GM13977 (cell line): ENCODE measurements around the gene GINS2.

ENCODE experiments used
- DNase-seq: peaks from one replicate; pipeline ENCODE4 v3.0.0; 2012; ENCODE audit warnings: low spot score
- in situ Hi-C: fragments of 300-500 bp; cut with MboI; formaldehyde crosslinking; loops from one replicate; pipeline ENCODE4 v1.12.0; 2022; ENCODE audit warnings: low sequenced_read_pairs, low pct_unique_long_range_greater_than_20kb, mixed read lengths, inconsistent platforms; ENCODE audit not compliant: unreplicated experiment
- TF ChIP-seq, protein P1 (sequence below): IDR thresholded peaks from 2 replicates; pipeline ENCODE4 v1.5.1; 2012; ENCODE audit warnings: mild to moderate bottlenecking, control low read depth; ENCODE audit not compliant: insufficient read depth; ENCODE audit errors: extremely low read depth, missing control alignments

GINS2 gene

DNA sequence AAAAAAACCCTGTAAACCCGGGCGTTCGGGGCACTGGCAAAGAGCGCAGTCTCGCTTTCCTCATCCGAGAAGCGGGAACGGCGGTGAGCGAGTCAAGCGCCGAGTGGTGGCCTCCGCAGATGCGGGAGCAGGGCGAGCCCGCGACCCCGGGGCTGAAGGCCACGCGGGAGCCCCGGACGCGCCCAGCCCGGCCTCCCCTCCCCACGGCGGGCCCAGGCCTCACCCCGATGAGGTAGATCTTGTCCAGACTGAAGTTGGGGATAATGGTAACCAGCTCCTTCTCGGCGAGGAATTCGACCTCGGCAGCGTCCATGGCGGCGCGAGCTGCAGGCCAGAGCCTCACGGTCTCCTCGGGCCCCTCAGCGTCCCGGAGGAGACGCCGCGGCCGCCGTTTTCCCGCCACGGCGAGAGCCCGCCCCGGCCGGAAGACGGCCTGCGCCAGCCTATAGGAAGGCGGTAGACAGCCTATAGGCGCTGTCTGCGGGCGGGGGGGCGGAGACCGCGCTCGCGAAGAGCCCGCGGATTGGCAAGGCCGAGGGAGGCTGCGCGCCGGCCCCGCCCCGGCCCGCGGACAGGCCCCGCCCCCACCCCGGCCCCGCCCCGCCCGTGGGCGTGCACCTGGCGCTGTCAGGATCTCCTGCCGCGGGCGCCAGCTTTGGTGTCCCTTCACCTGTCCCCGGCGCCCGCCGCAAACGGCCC, at the start of gene GINS2:
GINS2 (minus strand) TSS at position 369 of the 699 bp plus-strand sequence; CDS start at position 313, 56 bp downstream.
- DNase-seq: peak; percentile 100
- TF ChIP-seq, protein P1, sequence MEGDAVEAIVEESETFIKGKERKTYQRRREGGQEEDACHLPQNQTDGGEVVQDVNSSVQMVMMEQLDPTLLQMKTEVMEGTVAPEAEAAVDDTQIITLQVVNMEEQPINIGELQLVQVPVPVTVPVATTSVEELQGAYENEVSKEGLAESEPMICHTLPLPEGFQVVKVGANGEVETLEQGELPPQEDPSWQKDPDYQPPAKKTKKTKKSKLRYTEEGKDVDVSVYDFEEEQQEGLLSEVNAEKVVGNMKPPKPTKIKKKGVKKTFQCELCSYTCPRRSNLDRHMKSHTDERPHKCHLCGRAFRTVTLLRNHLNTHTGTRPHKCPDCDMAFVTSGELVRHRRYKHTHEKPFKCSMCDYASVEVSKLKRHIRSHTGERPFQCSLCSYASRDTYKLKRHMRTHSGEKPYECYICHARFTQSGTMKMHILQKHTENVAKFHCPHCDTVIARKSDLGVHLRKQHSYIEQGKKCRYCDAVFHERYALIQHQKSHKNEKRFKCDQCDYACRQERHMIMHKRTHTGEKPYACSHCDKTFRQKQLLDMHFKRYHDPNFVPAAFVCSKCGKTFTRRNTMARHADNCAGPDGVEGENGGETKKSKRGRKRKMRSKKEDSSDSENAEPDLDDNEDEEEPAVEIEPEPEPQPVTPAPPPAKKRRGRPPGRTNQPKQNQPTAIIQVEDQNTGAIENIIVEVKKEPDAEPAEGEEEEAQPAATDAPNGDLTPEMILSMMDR: no peak
- in situ Hi-C loops: no loop called here

DNA sequence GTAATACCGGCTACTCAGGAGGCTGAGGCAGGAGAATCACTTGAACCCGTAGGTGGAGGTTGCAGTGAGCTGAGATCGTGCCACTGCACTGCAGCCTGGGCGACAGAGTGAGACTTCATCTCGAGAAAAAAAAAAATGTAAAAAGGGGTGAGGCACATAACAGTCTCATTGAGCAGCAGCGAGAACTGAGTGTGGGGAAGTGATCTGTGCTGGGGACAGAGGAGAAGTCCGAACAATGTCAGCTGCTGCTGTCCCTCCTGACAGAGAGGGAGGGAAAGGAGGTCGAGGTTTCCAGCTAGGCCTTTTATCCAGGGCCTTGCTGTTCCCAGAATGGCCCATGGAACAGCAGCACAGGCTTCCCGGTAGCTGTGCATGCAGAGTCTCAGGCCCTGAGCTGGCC, 48.2 kb upstream of the GINS2 start:
- DNase-seq: no peak
- in situ Hi-C loops: no loop called here
- TF ChIP-seq, protein P1: no peak

DNA sequence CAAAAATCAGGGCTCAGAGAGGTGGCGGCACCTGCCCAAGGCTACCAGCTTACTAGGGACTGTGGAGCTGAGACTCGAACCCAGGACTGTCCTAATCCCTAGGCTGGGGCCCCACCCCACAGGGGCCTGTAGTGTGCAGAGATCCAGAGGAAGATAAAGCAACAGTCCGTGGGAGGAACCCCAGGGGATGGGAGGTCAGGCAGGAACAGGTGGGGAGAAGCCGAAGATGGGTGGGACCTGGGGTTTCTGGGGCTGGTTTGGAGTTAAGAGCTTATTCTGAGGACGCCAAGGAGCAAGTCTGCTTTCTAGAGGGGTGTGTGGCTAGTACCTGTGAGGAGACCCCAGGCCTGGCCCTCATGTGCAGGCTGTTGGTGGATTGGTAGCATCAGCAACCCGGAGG, 47.2 kb upstream of the GINS2 start:
- TF ChIP-seq, protein P1: no peak
- DNase-seq: no peak
- in situ Hi-C loops: no loop called here

DNA sequence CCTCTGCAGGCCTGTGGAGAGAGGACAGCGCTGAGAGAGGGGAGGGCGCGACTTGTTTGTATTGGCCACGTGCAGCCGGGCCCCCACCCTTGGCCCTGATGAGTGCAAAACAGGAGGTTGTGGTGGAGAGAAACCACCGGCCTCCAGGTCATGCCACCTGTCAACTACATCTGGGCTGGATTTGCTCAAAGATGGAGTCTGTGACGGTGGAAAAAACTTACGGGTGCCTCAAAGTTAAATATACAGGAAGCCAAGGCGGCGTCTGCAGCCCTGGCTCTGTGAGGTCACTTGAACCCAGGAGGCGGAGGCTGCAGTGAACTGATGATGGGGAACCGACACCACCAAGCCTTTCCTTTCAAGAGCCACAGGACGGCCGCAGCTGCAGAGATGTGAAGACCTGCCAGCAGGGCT, 46.5 kb upstream of the GINS2 start:
- TF ChIP-seq, protein P1: no peak
- peak; percentile 77 for DNase-seq
- in situ Hi-C loops: no loop called here

DNA sequence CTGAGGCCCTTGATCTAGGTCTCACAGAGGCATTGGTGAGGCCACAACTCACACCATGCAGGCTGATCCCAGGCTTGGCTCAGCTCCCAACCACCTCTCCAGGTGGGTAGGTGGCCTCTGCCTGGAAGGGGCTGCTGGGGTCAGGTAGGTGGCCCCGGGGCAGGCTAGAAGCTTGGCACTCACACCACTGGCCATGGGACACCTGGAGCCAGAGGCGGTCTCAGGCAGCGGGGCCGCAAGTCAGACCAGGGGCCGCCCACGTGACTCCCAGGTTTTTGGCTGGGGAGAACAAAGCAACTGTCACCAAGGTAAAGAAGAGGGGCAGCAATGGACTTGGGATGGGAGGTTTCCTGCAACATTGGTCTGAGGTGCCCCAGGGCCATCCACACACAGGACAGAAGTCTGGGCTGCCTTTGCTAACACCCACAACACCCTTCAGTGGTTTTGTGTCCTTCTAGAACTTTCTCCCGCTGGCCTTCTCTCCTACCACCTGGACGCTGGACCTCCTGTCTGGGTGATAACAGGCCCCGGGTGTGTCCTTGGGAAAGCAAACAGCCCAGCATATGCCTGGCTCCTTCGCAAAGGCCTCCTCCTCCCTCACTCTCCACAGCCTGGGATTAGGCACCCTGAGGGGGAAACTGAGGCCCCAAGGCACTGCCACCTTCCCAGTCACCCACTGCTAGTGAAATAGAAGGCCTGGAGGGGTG, 45.7 kb upstream of the GINS2 start:
- TF ChIP-seq, protein P1: no peak
- in situ Hi-C loops: no loop called here
- no peak for DNase-seq

DNA sequence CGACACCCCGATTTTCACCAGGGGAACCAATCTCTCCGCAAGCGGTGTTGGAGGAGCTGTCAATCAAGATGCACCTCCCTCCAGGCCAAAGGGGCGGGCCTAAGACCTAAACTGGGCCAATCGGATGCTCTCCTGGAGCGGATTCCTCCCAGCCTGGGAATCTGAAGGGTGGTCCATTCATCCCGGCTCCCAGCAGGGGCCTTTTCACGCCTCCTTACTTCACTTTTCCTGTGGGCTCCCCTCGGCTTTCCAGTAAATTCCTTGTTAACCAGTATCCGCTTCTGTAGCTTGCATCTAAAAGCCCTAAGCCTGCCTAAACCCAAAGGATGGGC, 45.1 kb upstream of the GINS2 start:
- in situ Hi-C loops: no loop called here
- DNase-seq: no peak
- TF ChIP-seq, protein P1: no peak
